Glutamatergic neuron (in vitro differentiated cells): ENCODE results near the gene COMMD1. TPM values are rescaled to one million over a fixed set of nuclear protein-coding genes. Genes with fewer than 3 reads are reported as not detected.

Experiments
- DNase-seq: peaks from one replicate; pipeline ENCODE4 v3.0.0; 2022
- H3K27ac Mint-ChIP-seq: one replicate; pipeline ENCODE4 v1.8.0; 2020; ENCODE audit warnings: mild to moderate bottlenecking, mixed read lengths, inconsistent platforms; ENCODE audit not compliant: unreplicated experiment
- H3K27me3 Mint-ChIP-seq: one replicate; pipeline ENCODE4 v1.8.0; 2020; ENCODE audit warnings: mild to moderate bottlenecking, moderate library complexity, mixed read lengths, inconsistent platforms; ENCODE audit not compliant: unreplicated experiment
- H3K36me3 Mint-ChIP-seq: one replicate; pipeline ENCODE4 v1.8.0; 2020; ENCODE audit warnings: mild to moderate bottlenecking, mixed read lengths, inconsistent platforms; ENCODE audit not compliant: unreplicated experiment
- H3K4me1 Mint-ChIP-seq: one replicate; pipeline ENCODE4 v1.8.0; 2020; ENCODE audit warnings: mild to moderate bottlenecking, low read depth, mixed read lengths, inconsistent platforms; ENCODE audit not compliant: unreplicated experiment
- H3K4me3 Mint-ChIP-seq: one replicate; pipeline ENCODE4 v1.8.0; 2020; ENCODE audit warnings: mild to moderate bottlenecking, mixed read lengths, inconsistent platforms; ENCODE audit not compliant: unreplicated experiment
- H3K9me3 Mint-ChIP-seq: one replicate; pipeline ENCODE4 v1.8.0; 2020; ENCODE audit warnings: mild to moderate bottlenecking, moderate library complexity, mixed read lengths, inconsistent platforms; ENCODE audit not compliant: unreplicated experiment
- total RNA-seq: library from RNA; stranded (reverse); fragmentation: NEBNext Ultra II Directional; extraction: Animal tissue kit (Norgen Biotek cat#: 25700); gene quantifications from one replicate; pipeline ENCODE4 v1.2.1, GENCODE V29; 2021; ENCODE audit not compliant: unreplicated experiment
- TF ChIP-seq, protein P1 (sequence below): fragments of 200-600 bp; sonication (generic); IDR thresholded peaks from one replicate; pipeline ENCODE4 v1.5.0; 2021; ENCODE audit not compliant: partially characterized antibody, unreplicated experiment

The COMMD1 gene
- total RNA-seq, 1 donor from 2014 or later: 48.2 TPM

DNA sequence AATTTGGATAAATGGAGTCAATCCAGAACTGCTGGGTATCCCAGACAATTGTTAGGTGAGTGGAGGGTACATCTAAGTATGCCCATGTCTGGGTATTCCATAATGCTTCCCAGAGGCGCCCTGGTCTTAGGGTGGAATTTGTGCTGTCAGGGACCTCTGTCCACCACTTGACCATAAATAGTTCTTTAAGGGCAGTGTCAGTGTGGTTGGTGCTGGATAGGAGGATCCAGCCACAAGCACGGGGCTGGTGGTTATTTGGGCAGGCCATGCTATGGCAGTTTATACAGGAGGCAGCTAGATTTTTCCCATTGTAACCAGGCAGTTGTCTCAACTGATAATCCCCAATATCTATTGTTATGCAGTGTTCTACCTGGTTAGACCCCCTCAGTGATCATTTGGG is 186.0 kb downstream of the COMMD1 start:
- H3K36me3 Mint-ChIP-seq: no peaks in the 10 kb centered on the region
- no peak overlapping the region for H3K4me3 Mint-ChIP-seq
- no peaks in the 10 kb centered on the region for H3K27me3 Mint-ChIP-seq
- no peaks in the 10 kb centered on the region for H3K9me3 Mint-ChIP-seq
- TF ChIP-seq, protein P1, sequence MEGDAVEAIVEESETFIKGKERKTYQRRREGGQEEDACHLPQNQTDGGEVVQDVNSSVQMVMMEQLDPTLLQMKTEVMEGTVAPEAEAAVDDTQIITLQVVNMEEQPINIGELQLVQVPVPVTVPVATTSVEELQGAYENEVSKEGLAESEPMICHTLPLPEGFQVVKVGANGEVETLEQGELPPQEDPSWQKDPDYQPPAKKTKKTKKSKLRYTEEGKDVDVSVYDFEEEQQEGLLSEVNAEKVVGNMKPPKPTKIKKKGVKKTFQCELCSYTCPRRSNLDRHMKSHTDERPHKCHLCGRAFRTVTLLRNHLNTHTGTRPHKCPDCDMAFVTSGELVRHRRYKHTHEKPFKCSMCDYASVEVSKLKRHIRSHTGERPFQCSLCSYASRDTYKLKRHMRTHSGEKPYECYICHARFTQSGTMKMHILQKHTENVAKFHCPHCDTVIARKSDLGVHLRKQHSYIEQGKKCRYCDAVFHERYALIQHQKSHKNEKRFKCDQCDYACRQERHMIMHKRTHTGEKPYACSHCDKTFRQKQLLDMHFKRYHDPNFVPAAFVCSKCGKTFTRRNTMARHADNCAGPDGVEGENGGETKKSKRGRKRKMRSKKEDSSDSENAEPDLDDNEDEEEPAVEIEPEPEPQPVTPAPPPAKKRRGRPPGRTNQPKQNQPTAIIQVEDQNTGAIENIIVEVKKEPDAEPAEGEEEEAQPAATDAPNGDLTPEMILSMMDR: no peak
- H3K27ac Mint-ChIP-seq: no peak overlapping the region
- no peaks in the 10 kb centered on the region for H3K4me1 Mint-ChIP-seq
- no peak for DNase-seq

DNA sequence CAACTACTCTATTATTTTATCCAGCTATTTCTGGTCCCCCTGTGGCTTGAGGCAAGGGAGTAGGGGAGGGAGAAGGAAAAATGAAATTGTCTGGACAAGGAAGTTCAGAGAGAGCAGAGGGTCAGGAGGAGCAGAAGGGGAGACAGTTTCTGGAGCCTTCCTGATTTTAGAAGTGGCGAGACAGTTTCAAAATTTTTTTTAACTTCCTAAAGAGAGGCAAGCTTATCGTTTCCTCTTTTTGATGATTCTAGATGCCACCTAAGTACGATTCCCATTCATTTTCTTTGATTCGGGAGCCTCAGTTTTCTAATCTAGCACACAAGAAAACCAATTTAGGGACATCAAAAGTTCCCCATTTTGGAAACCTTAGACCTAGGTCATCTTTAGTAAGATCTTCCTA is 193.6 kb downstream of the COMMD1 start:
- H3K9me3 Mint-ChIP-seq: no peaks in the 10 kb centered on the region
- peaks cover 2% of the 10 kb centered on the region for H3K27me3 Mint-ChIP-seq
- H3K4me1 Mint-ChIP-seq: peaks cover 1% of the 10 kb centered on the region
- no peaks in the 10 kb centered on the region for H3K36me3 Mint-ChIP-seq
- no peak for DNase-seq
- TF ChIP-seq, protein P1: no peak
- H3K4me3 Mint-ChIP-seq: no peak overlapping the region
- no peak overlapping the region for H3K27ac Mint-ChIP-seq

DNA sequence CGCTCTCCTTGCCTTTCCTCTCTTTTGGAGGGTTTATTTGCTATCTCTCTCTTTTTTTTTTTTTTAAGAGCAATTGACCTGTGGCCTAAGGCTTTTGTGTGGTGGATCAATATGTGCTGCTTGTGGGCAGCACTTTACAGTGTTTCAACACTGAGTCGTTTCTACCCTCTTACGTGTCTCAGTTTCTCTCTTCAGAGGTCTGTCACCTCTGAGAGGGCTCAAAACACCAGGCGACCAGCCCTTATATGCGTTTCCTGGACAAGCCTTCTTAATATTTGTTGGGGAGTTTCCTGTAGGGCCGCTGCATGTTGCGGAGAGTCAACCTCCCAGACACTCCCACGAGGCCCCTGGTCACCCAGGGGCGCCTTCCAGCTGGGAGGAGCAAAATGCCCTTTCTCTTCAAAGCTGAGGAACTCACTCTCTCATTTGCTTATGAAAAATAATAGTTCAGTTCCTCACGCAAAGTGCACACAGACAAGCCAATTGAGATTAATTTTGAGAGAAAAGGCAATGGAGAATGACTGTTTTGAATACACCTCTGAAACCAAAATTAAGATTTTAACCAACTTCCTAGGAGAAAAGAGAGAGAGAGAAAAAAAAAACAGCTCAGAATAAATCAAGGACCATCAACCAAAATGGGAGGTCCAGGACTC is 194.2 kb downstream of the COMMD1 start:
- no peak for DNase-seq
- Mint-ChIP-seq H3K36me3 (no peaks in the 10 kb centered on the region), H3K4me3 (no peak overlapping the region), H3K9me3 (no peaks in the 10 kb centered on the region), H3K4me1 (peaks cover 1% of the 10 kb centered on the region), H3K27me3 (peaks cover 2% of the 10 kb centered on the region), H3K27ac (no peak overlapping the region)
- TF ChIP-seq, protein P1: no peak

DNA sequence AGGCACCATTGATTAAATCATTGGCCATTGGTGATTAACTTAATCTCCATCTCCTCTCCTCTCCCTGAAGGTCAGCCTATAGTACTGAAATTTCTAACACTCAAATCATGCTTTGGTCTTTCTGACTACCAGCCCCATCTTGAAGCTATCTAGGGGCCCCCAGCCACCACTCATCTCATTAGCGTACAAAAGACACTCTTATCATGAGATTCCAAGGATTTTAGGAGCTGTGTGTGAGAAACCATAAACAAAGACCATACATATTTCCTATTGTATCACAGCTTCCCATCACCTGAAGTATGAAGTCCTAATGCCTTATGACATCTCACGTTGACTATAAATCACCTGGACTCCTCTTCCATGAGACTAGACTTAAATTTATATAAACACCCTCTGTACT is 196.4 kb downstream of the COMMD1 start:
- Mint-ChIP-seq H3K36me3 (no peaks in the 10 kb centered on the region), H3K4me1 (peaks cover 1% of the 10 kb centered on the region), H3K27me3 (peaks cover 2% of the 10 kb centered on the region), H3K27ac (no peak overlapping the region), H3K4me3 (no peak overlapping the region), H3K9me3 (no peaks in the 10 kb centered on the region)
- no peak for DNase-seq
- TF ChIP-seq, protein P1: no peak

DNA sequence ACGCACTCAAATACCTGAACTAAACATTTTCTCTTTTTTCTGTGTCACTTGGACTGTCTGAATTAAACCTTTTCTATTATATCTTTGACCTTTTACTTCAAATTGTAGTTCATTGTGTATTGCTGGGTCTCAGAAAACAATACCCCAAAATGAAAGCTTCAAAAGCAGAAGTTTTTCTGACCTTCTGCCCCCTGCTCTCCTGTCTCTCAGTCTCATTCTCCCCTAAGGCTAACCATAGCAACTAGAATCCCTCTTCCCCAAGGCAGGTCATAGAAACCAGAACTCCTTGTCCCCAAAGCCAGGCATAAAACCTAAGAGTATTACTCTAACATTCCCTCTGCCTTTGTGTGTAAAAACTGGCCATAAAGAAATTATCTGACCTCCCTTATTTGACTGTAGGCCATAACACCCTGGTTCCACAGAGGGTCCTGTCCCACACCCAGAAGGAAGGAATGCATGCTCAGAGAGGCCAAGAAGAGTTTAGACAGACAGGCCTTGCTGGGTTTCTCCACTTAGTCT is 197.0 kb downstream of the COMMD1 start:
- H3K27me3 Mint-ChIP-seq: peaks cover 2% of the 10 kb centered on the region
- TF ChIP-seq, protein P1: no peak
- H3K27ac Mint-ChIP-seq: no peak overlapping the region
- no peaks in the 10 kb centered on the region for H3K36me3 Mint-ChIP-seq
- no peak for DNase-seq
- no peaks in the 10 kb centered on the region for H3K9me3 Mint-ChIP-seq
- H3K4me3 Mint-ChIP-seq: no peak overlapping the region
- peaks cover 1% of the 10 kb centered on the region for H3K4me1 Mint-ChIP-seq
